Sigmoid colon (tissue), 7 donors: ENCODE data around the gene PCYT1A. TPM values are rescaled to one million over a fixed set of nuclear protein-coding genes. Genes with fewer than 3 reads are reported as not detected.
A peak's percentile ranks its signal among the peaks of the same experiment; 100 is the strongest.

ENCODE experiments used
- DNase-seq: peaks from one replicate; pipeline ENCODE4 v3.0.0-alpha.2; 2019
- H3K27ac ChIP-seq, 4 donors: fragments of 200-600 bp; sonication (generic); one replicate each; pipeline ENCODE4 v1.5.1; 2016 to 2019; ENCODE audit warnings: mild to moderate bottlenecking in 1 of 4
- H3K27me3 ChIP-seq, 3 donors: fragments of 200-600 bp; sonication (generic); one replicate each; pipeline ENCODE4 v1.5.1; 2019; ENCODE audit warnings: mild to moderate bottlenecking in 1 of 3
- H3K36me3 ChIP-seq, 4 donors: fragments of 200-600 bp; sonication (generic); one replicate each; pipeline ENCODE4 v1.5.1; 2016 to 2019
- H3K4me1 ChIP-seq, 4 donors: fragments of 200-600 bp; sonication (generic); one replicate each; pipeline ENCODE4 v1.5.1; 2017 to 2019
- H3K4me3 ChIP-seq, 4 donors: fragments of 200-600 bp; sonication (generic); one replicate each; pipeline ENCODE4 v1.5.1; 2017 to 2019; ENCODE audit warnings: mild to moderate bottlenecking in 2 of 4, moderate library complexity in 1 of 4
- H3K9me3 ChIP-seq, 4 donors: fragments of 200-600 bp in 3 of 4; sonication (generic) in 3 of 4; one replicate each; pipeline versions ENCODE4 v1.5.1 to v1.6.1; 2013 to 2019
- CTCF ChIP-seq, 4 experiments: fragments of 450-650 bp in 3 of 4; fragments of 200-600 bp in 1 of 4; IDR thresholded peaks; one replicate each; pipeline ENCODE4 v1.5.1; 2016 to 2019; ENCODE audit warnings: antibody characterized with exemption in 4 of 4, mild to moderate bottlenecking in 3 of 4, moderate library complexity in 2 of 4
- EP300 ChIP-seq, 4 donors: sonication (generic); formaldehyde crosslinking; IDR thresholded peaks; one replicate each; pipeline ENCODE4 v1.6.1; 2017; ENCODE audit warnings: antibody characterized with exemption in 4 of 4
- POLR2A ChIP-seq, 2 donors: fragments of 450-650 bp; IDR thresholded peaks; one replicate each; pipeline ENCODE4 v1.6.1; 2016; ENCODE audit warnings: antibody characterized with exemption in 2 of 2, mild to moderate bottlenecking in 2 of 2, moderate library complexity in 2 of 2
- POLR2AphosphoS5 ChIP-seq, 4 donors: sonication (generic); formaldehyde crosslinking; IDR thresholded peaks; one replicate each; pipeline ENCODE4 v1.6.1; 2017; ENCODE audit warnings: antibody characterized with exemption in 4 of 4
- WGBS, 2 donors: extraction: QIAGEN DNeasy Blood & Tissue Kit; methylation state at CpG; one replicate each; pipeline ENCODE4 v1.1.7; 2013; 5-methylcytosine and 5-hydroxymethylcytosine counted together
- intact Hi-C: fragments of 100-400 bp; cut with DNase I; formaldehyde crosslinking; loops from one replicate; pipeline ENCODE4 v1.15.1; 2023
- polyA plus RNA-seq, 3 donors: library from polyadenylated mRNA; stranded (reverse); fragments of 200-250 nt; gene quantifications; one replicate each; pipeline ENCODE4 v1.2.3, GENCODE V29; 2013
- total RNA-seq, 4 donors: library from RNA; depleted of rRNA; stranded (reverse); fragments of >200 nt; gene quantifications; one replicate each; pipeline ENCODE4 v1.1.0, GENCODE V29; 2016
- donor health status: healthy with polysubstance abuse.
- donor health status: Bipolar disorder and iron deficiency.
- donor health status: healthy.

The PCYT1A gene
- total and polyA plus RNA-seq, 7 donors, result 25.8 to 88.6 (median 61.4) TPM

GRCh38 chr3:196219194-196219969, 68.1 kb downstream of the PCYT1A start:
- peak overlapping the region in 3 of 4 donors; percentile 25 to 32 (median 30) for H3K4me3 ChIP-seq
- no peaks in the 10 kb centered on the region for H3K36me3 ChIP-seq
- TF ChIP-seq POLR2AphosphoS5 (IDR thresholded peaks at IDR 0.05), result peak in 2 of 4 donors; percentile 13 to 30
- no peak for TF ChIP-seq POLR2A (IDR thresholded peaks at IDR 0.05)
- TF ChIP-seq CTCF (IDR thresholded peaks at IDR 0.05), result no peak
- TF ChIP-seq EP300 (IDR thresholded peaks at IDR 0.05), result no peak
- 12 to 21% methylated on average over 19 of the region's 19 CpGs for WGBS, 2 donors
- H3K27me3 ChIP-seq, result peaks cover 0 to 6% (median 5%) of the 10 kb centered on the region in 3 donors
- peaks cover 0 to 12% (median 8%) of the 10 kb centered on the region in 4 donors for H3K4me1 ChIP-seq
- no peaks in the 10 kb centered on the region for H3K9me3 ChIP-seq
- peak; percentile 80 for DNase-seq
- intact Hi-C loops, result no loop called here
- peak overlapping the region in 2 of 4 donors; percentile 47 to 56 for H3K27ac ChIP-seq

GRCh38 chr3:196218155-196218712, 69.3 kb downstream of the PCYT1A start:
- WGBS, 2 donors, result 33 to 82% methylated on average over 13 of the region's 13 CpGs
- Histone ChIP-seq H3K4me1 (peaks cover 0 to 12% (median 8%) of the 10 kb centered on the region in 4 donors), H3K4me3 (no peak overlapping the region), H3K27me3 (peaks cover 0 to 6% (median 0%) of the 10 kb centered on the region in 3 donors), H3K9me3 (no peaks in the 10 kb centered on the region), H3K27ac (no peak overlapping the region), H3K36me3 (no peaks in the 10 kb centered on the region)
- intact Hi-C loops, result no loop called here
- TF ChIP-seq CTCF (IDR thresholded peaks at IDR 0.05) (no peak), EP300 (IDR thresholded peaks at IDR 0.05) (no peak), POLR2AphosphoS5 (IDR thresholded peaks at IDR 0.05) (no peak), POLR2A (IDR thresholded peaks at IDR 0.05) (no peak)
- DNase-seq, result peak; percentile 54

GRCh38 chr3:196217307-196218154, 70.0 kb downstream of the PCYT1A start:
- TF ChIP-seq POLR2AphosphoS5 (IDR thresholded peaks at IDR 0.05) (no peak), POLR2A (IDR thresholded peaks at IDR 0.05) (no peak), EP300 (IDR thresholded peaks at IDR 0.05) (no peak), CTCF (IDR thresholded peaks at IDR 0.05) (no peak)
- Histone ChIP-seq H3K36me3 (no peaks in the 10 kb centered on the region), H3K4me3 (no peak overlapping the region), H3K9me3 (no peaks in the 10 kb centered on the region), H3K4me1 (peaks cover 0 to 12% (median 8%) of the 10 kb centered on the region in 4 donors), H3K27me3 (peaks cover 0 to 6% (median 0%) of the 10 kb centered on the region in 3 donors), H3K27ac (no peak overlapping the region)
- 93 to 94% methylated on average over 12 of the region's 12 CpGs for WGBS, 2 donors
- DNase-seq, result peak; percentile 39
- intact Hi-C loops, result no loop called here

- H3K27ac ChIP-seq, result no peak overlapping the region
- H3K4me3 ChIP-seq, result no peak overlapping the region
- intact Hi-C loops, result no loop called here
- peaks cover 0 to 12% (median 8%) of the 10 kb centered on the region in 4 donors for H3K4me1 ChIP-seq
- no peak for DNase-seq
- H3K36me3 ChIP-seq, result no peaks in the 10 kb centered on the region
- no peak for TF ChIP-seq EP300 (IDR thresholded peaks at IDR 0.05)
- no peak for TF ChIP-seq POLR2A (IDR thresholded peaks at IDR 0.05)
- TF ChIP-seq CTCF (IDR thresholded peaks at IDR 0.05), result no peak
- no peak for TF ChIP-seq POLR2AphosphoS5 (IDR thresholded peaks at IDR 0.05)
- 27 to 57% methylated on average over 25 of the region's 25 CpGs for WGBS, 2 donors
- peaks cover 0 to 6% (median 0%) of the 10 kb centered on the region in 3 donors for H3K27me3 ChIP-seq
- no peaks in the 10 kb centered on the region for H3K9me3 ChIP-seq
Observed at GRCh38 chr3:196216681-196217211, 70.8 kb downstream of the PCYT1A start.
